ENCODE measurements around the gene CCDC149.

- TF ChIP-seq, protein P1, sequence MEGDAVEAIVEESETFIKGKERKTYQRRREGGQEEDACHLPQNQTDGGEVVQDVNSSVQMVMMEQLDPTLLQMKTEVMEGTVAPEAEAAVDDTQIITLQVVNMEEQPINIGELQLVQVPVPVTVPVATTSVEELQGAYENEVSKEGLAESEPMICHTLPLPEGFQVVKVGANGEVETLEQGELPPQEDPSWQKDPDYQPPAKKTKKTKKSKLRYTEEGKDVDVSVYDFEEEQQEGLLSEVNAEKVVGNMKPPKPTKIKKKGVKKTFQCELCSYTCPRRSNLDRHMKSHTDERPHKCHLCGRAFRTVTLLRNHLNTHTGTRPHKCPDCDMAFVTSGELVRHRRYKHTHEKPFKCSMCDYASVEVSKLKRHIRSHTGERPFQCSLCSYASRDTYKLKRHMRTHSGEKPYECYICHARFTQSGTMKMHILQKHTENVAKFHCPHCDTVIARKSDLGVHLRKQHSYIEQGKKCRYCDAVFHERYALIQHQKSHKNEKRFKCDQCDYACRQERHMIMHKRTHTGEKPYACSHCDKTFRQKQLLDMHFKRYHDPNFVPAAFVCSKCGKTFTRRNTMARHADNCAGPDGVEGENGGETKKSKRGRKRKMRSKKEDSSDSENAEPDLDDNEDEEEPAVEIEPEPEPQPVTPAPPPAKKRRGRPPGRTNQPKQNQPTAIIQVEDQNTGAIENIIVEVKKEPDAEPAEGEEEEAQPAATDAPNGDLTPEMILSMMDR (IDR thresholded peaks at IDR 0.05), result no peak
- TF ChIP-seq EP300 (IDR thresholded peaks at IDR 0.05) (no peak), POLR2A (IDR thresholded peaks at IDR 0.05) (no peak), POLR2AphosphoS5 (IDR thresholded peaks at IDR 0.05) (no peak)
Measured at GRCh38 chr4:24928708-24929107, 15.9 kb upstream of the CCDC149 start.

Data from gastroesophageal sphincter (tissue), 3 donors.